Measurements from ENCODE around the gene TNFRSF18. TPM values are rescaled to one million over a fixed set of nuclear protein-coding genes. Genes with fewer than 3 reads are reported as not detected.

Gene TNFRSF18
- total RNA-seq, 3 donors from 2014 or later (not counting 1 experiment from before 2014, with no cell fraction given) = 40.3 to 81.9 (median 54.7) TPM

DNA sequence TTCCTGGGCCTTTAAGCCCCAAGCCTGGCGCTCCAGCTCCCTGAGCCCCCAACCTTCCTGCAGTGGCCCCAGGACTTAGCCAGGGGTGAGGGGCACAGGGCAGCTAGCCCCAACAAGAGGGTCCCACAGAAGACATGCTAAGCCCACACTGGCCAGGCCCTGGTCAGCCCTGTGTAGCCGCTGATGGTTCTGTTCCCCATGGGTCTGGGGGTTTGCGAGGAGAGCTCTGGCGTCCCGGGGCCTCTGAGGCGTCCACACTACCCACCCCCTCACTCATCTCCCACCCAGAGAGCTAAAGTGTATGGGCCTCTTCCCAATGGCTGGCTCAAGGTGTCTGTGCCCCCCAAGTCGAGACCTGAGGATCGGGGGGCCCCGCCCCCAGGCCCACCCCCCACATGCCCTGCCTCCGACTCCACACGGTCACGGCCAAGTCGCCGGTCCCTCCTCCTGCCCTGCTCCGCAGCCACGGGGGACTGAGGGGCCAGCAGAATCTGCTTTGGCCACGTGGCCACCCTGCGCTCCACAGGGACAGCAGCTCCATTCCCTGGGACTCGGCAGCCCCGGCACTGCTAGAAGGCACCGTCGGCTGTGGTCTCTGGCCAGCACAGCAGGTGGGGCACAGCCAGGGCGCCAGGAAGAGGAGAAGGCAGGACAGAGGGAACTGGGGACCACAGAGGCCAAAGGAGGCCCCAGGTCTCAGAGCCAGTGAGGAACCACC, 7.8 kb downstream of the TNFRSF18 start:
- H3K36me3 ChIP-seq (ENCODE audit: control insufficient read depth, insufficient read depth, low read length) = no peaks in the 10 kb centered on the region
- ATAC-seq = no peak
- TF ChIP-seq, protein P1, sequence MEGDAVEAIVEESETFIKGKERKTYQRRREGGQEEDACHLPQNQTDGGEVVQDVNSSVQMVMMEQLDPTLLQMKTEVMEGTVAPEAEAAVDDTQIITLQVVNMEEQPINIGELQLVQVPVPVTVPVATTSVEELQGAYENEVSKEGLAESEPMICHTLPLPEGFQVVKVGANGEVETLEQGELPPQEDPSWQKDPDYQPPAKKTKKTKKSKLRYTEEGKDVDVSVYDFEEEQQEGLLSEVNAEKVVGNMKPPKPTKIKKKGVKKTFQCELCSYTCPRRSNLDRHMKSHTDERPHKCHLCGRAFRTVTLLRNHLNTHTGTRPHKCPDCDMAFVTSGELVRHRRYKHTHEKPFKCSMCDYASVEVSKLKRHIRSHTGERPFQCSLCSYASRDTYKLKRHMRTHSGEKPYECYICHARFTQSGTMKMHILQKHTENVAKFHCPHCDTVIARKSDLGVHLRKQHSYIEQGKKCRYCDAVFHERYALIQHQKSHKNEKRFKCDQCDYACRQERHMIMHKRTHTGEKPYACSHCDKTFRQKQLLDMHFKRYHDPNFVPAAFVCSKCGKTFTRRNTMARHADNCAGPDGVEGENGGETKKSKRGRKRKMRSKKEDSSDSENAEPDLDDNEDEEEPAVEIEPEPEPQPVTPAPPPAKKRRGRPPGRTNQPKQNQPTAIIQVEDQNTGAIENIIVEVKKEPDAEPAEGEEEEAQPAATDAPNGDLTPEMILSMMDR (IDR thresholded peaks at IDR 0.05) = no peak
- H3K27me3 ChIP-seq (ENCODE audit: control insufficient read depth, insufficient read depth, low read length) = no peaks in the 10 kb centered on the region
- Mint-ChIP-seq H3K27me3 (ENCODE audit: low read depth in 2 of 2) (no peaks in the 10 kb centered on the region), H3K4me1 (peaks cover 6 to 15% of the 10 kb centered on the region in 2 donors), H3K27ac (peak overlapping the region in 1 of 2 donors; percentile 93), H3K9me3 (peaks cover 0 to 7% of the 10 kb centered on the region in 2 donors), H3K36me3 (no peaks in the 10 kb centered on the region), H3K4me3 (no peak overlapping the region)
- intact Hi-C loops (cut with micrococcal nuclease) = no loop called here
- 93% methylated on average over 21 of the region's 23 CpGs for WGBS (ENCODE audit: insufficient coverage)
- H3K27ac ChIP-seq (ENCODE audit: low read length) = no peak overlapping the region
- H3K4me3 ChIP-seq (ENCODE audit: low read length) = no peak overlapping the region
- DNase-seq = peak in 1 of 2 donors; percentile 16
- peaks cover 19% of the 10 kb centered on the region for H3K4me1 ChIP-seq (ENCODE audit: control insufficient read depth, insufficient read depth, low read length)
- no peaks in the 10 kb centered on the region for H3K9me3 ChIP-seq (ENCODE audit: control insufficient read depth, insufficient read depth, low read length)

DNA sequence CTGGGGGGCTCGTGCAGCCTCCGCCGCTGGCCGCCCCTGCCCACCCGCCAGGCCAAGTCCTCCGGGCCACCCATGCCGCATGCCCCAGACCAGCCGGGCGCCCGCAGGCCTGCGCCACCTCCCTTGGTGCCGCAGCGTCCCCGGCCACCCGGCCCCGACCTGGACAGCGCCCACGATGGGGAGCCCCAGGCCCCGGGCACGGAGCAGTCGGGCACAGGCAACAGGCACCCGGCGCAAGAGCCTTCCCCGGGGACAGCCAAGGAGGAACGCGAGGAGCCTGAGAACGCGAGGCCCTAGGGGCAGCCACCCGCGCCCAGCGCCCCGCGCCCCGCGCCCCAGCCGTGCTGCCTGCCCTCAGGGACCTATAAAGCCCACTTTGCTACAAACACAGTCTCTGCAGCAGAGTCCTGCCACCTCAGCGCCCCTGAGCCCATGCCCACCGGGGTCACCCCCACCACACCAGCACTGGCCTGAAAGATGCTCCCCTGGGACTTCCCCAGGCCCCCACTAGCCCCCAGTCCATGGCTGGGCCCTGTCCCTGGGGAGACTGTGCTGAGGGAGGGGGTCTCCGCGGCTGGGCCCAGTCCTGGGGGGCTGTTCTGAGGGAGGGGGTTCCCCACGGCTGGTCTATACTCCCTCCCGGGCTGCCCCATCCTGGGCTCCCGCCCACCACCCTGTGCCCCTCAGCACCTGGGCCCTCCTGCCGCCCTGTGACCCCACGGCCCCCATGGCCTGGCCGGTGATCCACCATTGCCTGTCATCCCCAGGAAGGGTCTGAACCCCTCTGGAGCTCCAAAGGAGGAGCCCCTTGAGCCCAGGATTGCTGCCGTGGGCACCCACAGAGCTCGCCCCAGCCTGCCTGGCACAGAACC, 8.6 kb downstream of the TNFRSF18 start:
- TF ChIP-seq, protein P1 (IDR thresholded peaks at IDR 0.05) = no peak
- no peaks in the 10 kb centered on the region for H3K27me3 Mint-ChIP-seq (ENCODE audit: low read depth in 2 of 2)

DNA sequence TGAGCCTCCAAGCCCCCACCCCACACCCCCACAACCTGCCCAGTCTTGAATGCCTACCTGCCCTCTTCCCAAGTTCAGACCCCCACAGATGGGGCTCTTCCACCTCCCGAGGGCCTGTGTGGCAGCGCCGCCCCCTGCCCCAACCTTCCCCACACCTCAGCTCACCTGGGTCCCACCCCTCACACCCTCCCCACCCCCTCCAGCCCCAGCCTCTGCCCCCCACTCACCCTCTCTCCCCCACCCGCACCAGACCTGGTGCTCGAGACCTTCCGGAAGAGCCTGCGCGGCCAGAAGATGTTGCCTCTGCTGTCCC, 9.2 kb downstream of the TNFRSF18 start:
- DNase-seq (no peak), ATAC-seq (no peak)
- TF ChIP-seq, protein P1 (IDR thresholded peaks at IDR 0.05) = no peak
- H3K36me3 Mint-ChIP-seq = no peaks in the 10 kb centered on the region
- peaks cover 19% of the 10 kb centered on the region for H3K4me1 ChIP-seq (ENCODE audit: control insufficient read depth, insufficient read depth, low read length)
- H3K27ac Mint-ChIP-seq = peak overlapping the region; percentile 27 to 51
- peaks cover 6 to 15% of the 10 kb centered on the region in 2 donors for H3K4me1 Mint-ChIP-seq
- H3K27me3 ChIP-seq (ENCODE audit: control insufficient read depth, insufficient read depth, low read length) = no peaks in the 10 kb centered on the region
- no peak overlapping the region for H3K27ac ChIP-seq (ENCODE audit: low read length)
- H3K4me3 ChIP-seq (ENCODE audit: low read length) = no peak overlapping the region
- no peaks in the 10 kb centered on the region for H3K9me3 ChIP-seq (ENCODE audit: control insufficient read depth, insufficient read depth, low read length)
- no peaks in the 10 kb centered on the region for H3K36me3 ChIP-seq (ENCODE audit: control insufficient read depth, insufficient read depth, low read length)
- intact Hi-C loops (cut with micrococcal nuclease) = no loop called here
- H3K9me3 Mint-ChIP-seq = peaks cover 0 to 7% of the 10 kb centered on the region in 2 donors
- no peak overlapping the region for H3K4me3 Mint-ChIP-seq
- 94% methylated on average over 8 of the region's 8 CpGs for WGBS (ENCODE audit: insufficient coverage)
- no peaks in the 10 kb centered on the region for H3K27me3 Mint-ChIP-seq (ENCODE audit: low read depth in 2 of 2)

More for the DNA sequence above, 8.6 kb downstream of the TNFRSF18 start:
- H3K36me3 ChIP-seq (ENCODE audit: control insufficient read depth, insufficient read depth, low read length) = no peaks in the 10 kb centered on the region
- Mint-ChIP-seq H3K9me3 (peaks cover 0 to 7% of the 10 kb centered on the region in 2 donors), H3K27ac (peak overlapping the region in 1 of 2 donors; percentile 93), H3K36me3 (no peaks in the 10 kb centered on the region), H3K4me3 (no peak overlapping the region), H3K4me1 (peaks cover 6 to 15% of the 10 kb centered on the region in 2 donors)
- H3K27me3 ChIP-seq (ENCODE audit: control insufficient read depth, insufficient read depth, low read length) = no peaks in the 10 kb centered on the region
- ATAC-seq (no peak), DNase-seq (peak in 1 of 2 donors; percentile 19)
- WGBS (ENCODE audit: insufficient coverage) = 93% methylated on average over 48 of the region's 48 CpGs
- H3K4me3 ChIP-seq (ENCODE audit: low read length) = no peak overlapping the region
- intact Hi-C loops (cut with micrococcal nuclease) = no loop called here
- H3K9me3 ChIP-seq (ENCODE audit: control insufficient read depth, insufficient read depth, low read length) = no peaks in the 10 kb centered on the region
- H3K27ac ChIP-seq (ENCODE audit: low read length) = no peak overlapping the region
- peaks cover 19% of the 10 kb centered on the region for H3K4me1 ChIP-seq (ENCODE audit: control insufficient read depth, insufficient read depth, low read length)
